ENCODE data around the gene ZNF438. TPM values are rescaled to one million over a fixed set of nuclear protein-coding genes. Genes with fewer than 3 reads are reported as not detected.

ZNF438 gene
- total RNA-seq, 1 experiment from 2014 or later, result 2.0 TPM

DNA sequence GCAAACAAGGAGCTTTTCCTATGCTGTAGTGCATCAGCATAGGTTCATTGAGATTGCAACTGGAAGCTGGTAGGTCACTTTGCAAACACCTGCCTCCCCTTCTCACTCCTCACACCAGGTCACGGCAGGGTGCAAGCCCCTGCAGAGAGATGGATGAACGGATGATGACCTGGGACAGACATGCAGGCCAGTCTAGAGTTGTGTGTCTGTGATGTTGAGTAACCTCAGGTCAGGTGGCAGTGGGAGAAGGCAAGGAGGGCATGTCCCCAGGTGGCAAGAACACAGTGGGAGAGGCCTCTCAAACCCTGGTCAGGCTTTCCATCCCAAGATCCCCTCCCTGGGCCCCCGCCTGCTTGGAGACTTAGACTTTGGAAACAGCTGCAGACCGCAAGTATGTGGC lies 205.0 kb downstream of the ZNF438 start:
- Histone ChIP-seq H3K27ac (ENCODE audit: low read length) (no peak overlapping the region), H3K4me3 (ENCODE audit: low read depth in 2 of 2, low read length in 2 of 2) (no peak overlapping the region), H3K36me3 (ENCODE audit: control insufficient read depth, insufficient read depth, low read length) (no peaks in the 10 kb centered on the region), H3K9me3 (ENCODE audit: control insufficient read depth, insufficient read depth, low read depth, low read length) (no peaks in the 10 kb centered on the region), H3K27me3 (ENCODE audit: control insufficient read depth, insufficient read depth, low read length) (no peaks in the 10 kb centered on the region), H3K4me1 (ENCODE audit: control insufficient read depth, insufficient read depth, low read length) (no peaks in the 10 kb centered on the region)
- in situ Hi-C loops (cut with HindIII; ENCODE audit: low pct_unique_long_range_greater_than_20kb, low sequenced_read_pairs), result no loop called here
- POLR2A ChIA-PET, result no interaction called here
- ATAC-seq, result no peak
- intact Hi-C loops (cut with micrococcal nuclease; ENCODE audit: unreplicated experiment), result no loop called here
- no peak for DNase-seq (ENCODE audit: low read depth, low spot score)
- TF ChIP-seq, protein P1, sequence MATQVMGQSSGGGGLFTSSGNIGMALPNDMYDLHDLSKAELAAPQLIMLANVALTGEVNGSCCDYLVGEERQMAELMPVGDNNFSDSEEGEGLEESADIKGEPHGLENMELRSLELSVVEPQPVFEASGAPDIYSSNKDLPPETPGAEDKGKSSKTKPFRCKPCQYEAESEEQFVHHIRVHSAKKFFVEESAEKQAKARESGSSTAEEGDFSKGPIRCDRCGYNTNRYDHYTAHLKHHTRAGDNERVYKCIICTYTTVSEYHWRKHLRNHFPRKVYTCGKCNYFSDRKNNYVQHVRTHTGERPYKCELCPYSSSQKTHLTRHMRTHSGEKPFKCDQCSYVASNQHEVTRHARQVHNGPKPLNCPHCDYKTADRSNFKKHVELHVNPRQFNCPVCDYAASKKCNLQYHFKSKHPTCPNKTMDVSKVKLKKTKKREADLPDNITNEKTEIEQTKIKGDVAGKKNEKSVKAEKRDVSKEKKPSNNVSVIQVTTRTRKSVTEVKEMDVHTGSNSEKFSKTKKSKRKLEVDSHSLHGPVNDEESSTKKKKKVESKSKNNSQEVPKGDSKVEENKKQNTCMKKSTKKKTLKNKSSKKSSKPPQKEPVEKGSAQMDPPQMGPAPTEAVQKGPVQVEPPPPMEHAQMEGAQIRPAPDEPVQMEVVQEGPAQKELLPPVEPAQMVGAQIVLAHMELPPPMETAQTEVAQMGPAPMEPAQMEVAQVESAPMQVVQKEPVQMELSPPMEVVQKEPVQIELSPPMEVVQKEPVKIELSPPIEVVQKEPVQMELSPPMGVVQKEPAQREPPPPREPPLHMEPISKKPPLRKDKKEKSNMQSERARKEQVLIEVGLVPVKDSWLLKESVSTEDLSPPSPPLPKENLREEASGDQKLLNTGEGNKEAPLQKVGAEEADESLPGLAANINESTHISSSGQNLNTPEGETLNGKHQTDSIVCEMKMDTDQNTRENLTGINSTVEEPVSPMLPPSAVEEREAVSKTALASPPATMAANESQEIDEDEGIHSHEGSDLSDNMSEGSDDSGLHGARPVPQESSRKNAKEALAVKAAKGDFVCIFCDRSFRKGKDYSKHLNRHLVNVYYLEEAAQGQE (IDR thresholded peaks at IDR 0.05; ENCODE audit: insufficient read depth in 1 of 2, low read depth in 2 of 2, low read length in 1 of 2), result no peak
- TF ChIP-seq TCF7L2 (IDR thresholded peaks at IDR 0.05; ENCODE audit: low read depth, low read length) (no peak), POLR2AphosphoS5 (IDR thresholded peaks at IDR 0.05; ENCODE audit: low read depth, low read length) (no peak), SIN3A (IDR thresholded peaks at IDR 0.05; ENCODE audit: borderline replicate concordance, insufficient read depth, low read depth, low read length) (no peak)
- TF ChIP-seq, protein P2, sequence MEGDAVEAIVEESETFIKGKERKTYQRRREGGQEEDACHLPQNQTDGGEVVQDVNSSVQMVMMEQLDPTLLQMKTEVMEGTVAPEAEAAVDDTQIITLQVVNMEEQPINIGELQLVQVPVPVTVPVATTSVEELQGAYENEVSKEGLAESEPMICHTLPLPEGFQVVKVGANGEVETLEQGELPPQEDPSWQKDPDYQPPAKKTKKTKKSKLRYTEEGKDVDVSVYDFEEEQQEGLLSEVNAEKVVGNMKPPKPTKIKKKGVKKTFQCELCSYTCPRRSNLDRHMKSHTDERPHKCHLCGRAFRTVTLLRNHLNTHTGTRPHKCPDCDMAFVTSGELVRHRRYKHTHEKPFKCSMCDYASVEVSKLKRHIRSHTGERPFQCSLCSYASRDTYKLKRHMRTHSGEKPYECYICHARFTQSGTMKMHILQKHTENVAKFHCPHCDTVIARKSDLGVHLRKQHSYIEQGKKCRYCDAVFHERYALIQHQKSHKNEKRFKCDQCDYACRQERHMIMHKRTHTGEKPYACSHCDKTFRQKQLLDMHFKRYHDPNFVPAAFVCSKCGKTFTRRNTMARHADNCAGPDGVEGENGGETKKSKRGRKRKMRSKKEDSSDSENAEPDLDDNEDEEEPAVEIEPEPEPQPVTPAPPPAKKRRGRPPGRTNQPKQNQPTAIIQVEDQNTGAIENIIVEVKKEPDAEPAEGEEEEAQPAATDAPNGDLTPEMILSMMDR (IDR thresholded peaks at IDR 0.05), result no peak
- CTCF ChIA-PET, result no interaction called here
- BruUV-seq (replicated peaks), result no TSS peak

DNA sequence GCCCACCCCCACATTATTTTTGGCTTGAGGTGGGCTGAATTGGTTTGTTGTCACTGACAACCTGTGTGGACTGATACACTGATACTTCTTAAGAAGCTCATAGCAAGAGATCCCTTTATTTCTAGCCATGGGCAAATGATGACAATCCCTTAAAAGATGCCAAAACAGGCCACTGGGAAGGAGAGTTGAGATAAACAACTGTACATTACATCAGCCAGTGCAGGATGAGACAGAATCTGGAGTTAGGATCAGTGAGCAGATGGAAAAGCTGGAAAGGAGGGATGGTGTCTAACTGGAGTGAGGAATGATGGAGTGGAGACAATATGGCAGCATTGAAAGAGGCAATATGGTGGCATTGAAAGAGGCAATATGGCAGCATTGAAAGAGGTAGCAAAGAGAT lies 206.2 kb downstream of the ZNF438 start:
- no peaks in the 10 kb centered on the region for H3K27me3 ChIP-seq (ENCODE audit: control insufficient read depth, insufficient read depth, low read length)
- TF ChIP-seq SIN3A (IDR thresholded peaks at IDR 0.05; ENCODE audit: borderline replicate concordance, insufficient read depth, low read depth, low read length), result no peak
- intact Hi-C loops (cut with micrococcal nuclease; ENCODE audit: unreplicated experiment), result no loop called here
- POLR2A ChIA-PET, result no interaction called here
- CTCF ChIA-PET, result no interaction called here
- H3K9me3 ChIP-seq (ENCODE audit: control insufficient read depth, insufficient read depth, low read depth, low read length), result no peaks in the 10 kb centered on the region
- no peak for ATAC-seq
- H3K27ac ChIP-seq (ENCODE audit: low read length), result no peak overlapping the region
- DNase-seq (ENCODE audit: low read depth, low spot score), result no peak
- H3K4me1 ChIP-seq (ENCODE audit: control insufficient read depth, insufficient read depth, low read length), result no peaks in the 10 kb centered on the region
- no TSS peak for BruUV-seq (replicated peaks)
- in situ Hi-C loops (cut with HindIII; ENCODE audit: low pct_unique_long_range_greater_than_20kb, low sequenced_read_pairs), result no loop called here
- H3K36me3 ChIP-seq (ENCODE audit: control insufficient read depth, insufficient read depth, low read length), result no peaks in the 10 kb centered on the region
- no peak overlapping the region for H3K4me3 ChIP-seq (ENCODE audit: low read depth in 2 of 2, low read length in 2 of 2)

DNA sequence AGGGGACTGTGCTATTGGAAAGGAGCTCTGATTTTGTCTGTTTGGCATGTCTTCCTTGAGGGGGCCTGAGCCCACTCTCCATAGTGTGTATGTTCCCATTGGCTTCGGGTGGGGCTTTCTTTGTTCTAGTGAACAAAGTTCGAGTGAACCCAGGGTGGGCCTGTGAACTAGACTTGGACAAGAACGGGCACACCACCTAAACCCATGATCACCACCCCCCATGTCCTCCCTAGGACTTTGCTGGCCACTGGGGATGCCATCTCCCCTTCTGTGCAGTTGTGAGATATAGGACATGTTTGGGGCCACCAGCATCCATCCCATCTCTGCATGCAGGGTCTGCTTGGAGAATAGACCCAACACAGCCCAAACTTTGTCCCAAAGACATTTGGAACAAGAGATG lies 206.6 kb downstream of the ZNF438 start:
- CTCF ChIA-PET, result no interaction called here
- POLR2A ChIA-PET, result no interaction called here
- H3K9me3 ChIP-seq (ENCODE audit: control insufficient read depth, insufficient read depth, low read depth, low read length), result no peaks in the 10 kb centered on the region
- intact Hi-C loops (cut with micrococcal nuclease; ENCODE audit: unreplicated experiment), result no loop called here
- no peak overlapping the region for H3K4me3 ChIP-seq (ENCODE audit: low read depth in 2 of 2, low read length in 2 of 2)
- ATAC-seq, result no peak
- H3K36me3 ChIP-seq (ENCODE audit: control insufficient read depth, insufficient read depth, low read length), result no peaks in the 10 kb centered on the region
- no peak overlapping the region for H3K27ac ChIP-seq (ENCODE audit: low read length)
- in situ Hi-C loops (cut with HindIII; ENCODE audit: low pct_unique_long_range_greater_than_20kb, low sequenced_read_pairs), result no loop called here
- H3K4me1 ChIP-seq (ENCODE audit: control insufficient read depth, insufficient read depth, low read length), result no peaks in the 10 kb centered on the region
- DNase-seq (ENCODE audit: low read depth, low spot score), result no peak
- TF ChIP-seq, protein P2 (IDR thresholded peaks at IDR 0.05), result no peak
- TF ChIP-seq POLR2AphosphoS5 (IDR thresholded peaks at IDR 0.05; ENCODE audit: low read depth, low read length) (no peak), SIN3A (IDR thresholded peaks at IDR 0.05; ENCODE audit: borderline replicate concordance, insufficient read depth, low read depth, low read length) (no peak), TCF7L2 (IDR thresholded peaks at IDR 0.05; ENCODE audit: low read depth, low read length) (no peak)
- TF ChIP-seq, protein P1 (IDR thresholded peaks at IDR 0.05; ENCODE audit: insufficient read depth in 1 of 2, low read depth in 2 of 2, low read length in 1 of 2), result no peak
- no TSS peak for BruUV-seq (replicated peaks)
- no peaks in the 10 kb centered on the region for H3K27me3 ChIP-seq (ENCODE audit: control insufficient read depth, insufficient read depth, low read length)

Data from Panc1 (cell line).